22Rv1 (cell line): Measurements from ENCODE around the gene TTL.
"Not testable (repeated sequence)": the region's sequence is repeated elsewhere in the genome, so short reads cannot be mapped to it uniquely, and the experiment has no call there.

Experiments used
- ZFX ChIP-seq: fragments of 450-650 bp; IDR thresholded peaks from 2 replicates; pipeline ENCODE4 v1.6.1; 2017; ENCODE audit warnings: antibody characterized with exemption, borderline replicate concordance
- TF ChIP-seq, protein P1 (sequence below): fragments of 450-650 bp; IDR thresholded peaks from 2 replicates; pipeline ENCODE4 v1.5.1; 2017; ENCODE audit warnings: mild to moderate bottlenecking

- TF ChIP-seq, protein P1, sequence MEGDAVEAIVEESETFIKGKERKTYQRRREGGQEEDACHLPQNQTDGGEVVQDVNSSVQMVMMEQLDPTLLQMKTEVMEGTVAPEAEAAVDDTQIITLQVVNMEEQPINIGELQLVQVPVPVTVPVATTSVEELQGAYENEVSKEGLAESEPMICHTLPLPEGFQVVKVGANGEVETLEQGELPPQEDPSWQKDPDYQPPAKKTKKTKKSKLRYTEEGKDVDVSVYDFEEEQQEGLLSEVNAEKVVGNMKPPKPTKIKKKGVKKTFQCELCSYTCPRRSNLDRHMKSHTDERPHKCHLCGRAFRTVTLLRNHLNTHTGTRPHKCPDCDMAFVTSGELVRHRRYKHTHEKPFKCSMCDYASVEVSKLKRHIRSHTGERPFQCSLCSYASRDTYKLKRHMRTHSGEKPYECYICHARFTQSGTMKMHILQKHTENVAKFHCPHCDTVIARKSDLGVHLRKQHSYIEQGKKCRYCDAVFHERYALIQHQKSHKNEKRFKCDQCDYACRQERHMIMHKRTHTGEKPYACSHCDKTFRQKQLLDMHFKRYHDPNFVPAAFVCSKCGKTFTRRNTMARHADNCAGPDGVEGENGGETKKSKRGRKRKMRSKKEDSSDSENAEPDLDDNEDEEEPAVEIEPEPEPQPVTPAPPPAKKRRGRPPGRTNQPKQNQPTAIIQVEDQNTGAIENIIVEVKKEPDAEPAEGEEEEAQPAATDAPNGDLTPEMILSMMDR, result not testable (repeated sequence)
- TF ChIP-seq ZFX, result not testable (repeated sequence)
These were observed 49.0 kb upstream of the TTL start for GRCh38 chr2:112432735-112433479.
